Uterus (tissue), 4 donors: ENCODE results near the gene UPP1. TPM values are rescaled to one million over a fixed set of nuclear protein-coding genes. Genes with fewer than 3 reads are reported as not detected.
A peak's percentile ranks its signal among the peaks of the same experiment; 100 is the strongest.
"Not testable (repeated sequence)": the region's sequence is repeated elsewhere in the genome, so short reads cannot be mapped to it uniquely, and the experiment has no call there.

ENCODE experiments used
- DNase-seq, 2 donors: peaks; one replicate each; pipeline ENCODE4 v3.0.0-alpha.2; 2019 to 2020
- H3K27ac ChIP-seq, 2 donors: fragments of 200-600 bp; sonication (generic); 1 replicate in 1 of 2; 2 replicates in 1 of 2; pipeline ENCODE4 v1.5.1; 2016 to 2018
- H3K27me3 ChIP-seq, 2 donors: fragments of 200-600 bp; sonication (generic); one replicate each; pipeline ENCODE4 v1.5.1; 2018 to 2019; ENCODE audit warnings: control low read depth in 1 of 2
- H3K36me3 ChIP-seq, 2 donors: fragments of 200-600 bp; sonication (generic); one replicate each; pipeline ENCODE4 v1.5.1; 2019; ENCODE audit warnings: control low read depth in 1 of 2
- H3K4me1 ChIP-seq, 2 donors: fragments of 200-600 bp; sonication (generic); one replicate each; pipeline ENCODE4 v1.5.1; 2018 to 2019; ENCODE audit warnings: control low read depth in 1 of 2
- H3K4me3 ChIP-seq, 2 donors: fragments of 200-600 bp; sonication (generic); 1 replicate in 1 of 2; 2 replicates in 1 of 2; pipeline ENCODE4 v1.5.1; 2018 to 2019; ENCODE audit warnings: mild to moderate bottlenecking in 1 of 2
- H3K9me3 ChIP-seq, 2 donors: fragments of 200-600 bp; sonication (generic); one replicate each; pipeline ENCODE4 v1.5.1; 2019; ENCODE audit warnings: control low read depth in 1 of 2
- POLR2A ChIP-seq, 2 donors: fragments of 450-650 bp; IDR thresholded peaks; one replicate each; pipeline ENCODE4 v1.6.1; 2016; ENCODE audit warnings: antibody characterized with exemption in 2 of 2, mild to moderate bottlenecking in 1 of 2, moderate library complexity in 1 of 2
- intact Hi-C: fragments of 100-400 bp; cut with DNase I; formaldehyde crosslinking; loops from one replicate; pipeline ENCODE4 v1.15.1; 2023; ENCODE audit warnings: low total_unique reads
- total RNA-seq, 4 donors: library from RNA; depleted of rRNA in 3 of 4; stranded (reverse); fragments of >200 nt in 3 of 4; gene quantifications; one replicate each; pipeline versions ENCODE4 v1.1.0 to v1.2.4, GENCODE V29; 2014 to 2023
- TF ChIP-seq, protein P1 (sequence below), 4 experiments: fragments of 200-600 bp in 2 of 4; fragments of 450-650 bp in 2 of 4; sonication (generic) in 2 of 4; IDR thresholded peaks; one replicate each; pipeline ENCODE4 v1.5.1; 2016 to 2019; ENCODE audit warnings: antibody characterized with exemption in 4 of 4, mild to moderate bottlenecking in 2 of 4, moderate library complexity in 1 of 4
- donor health status: DM: yes; HTN: yes; CAD: no.

The UPP1 gene
- total RNA-seq, 4 donors from 2014 or later = 1.5 to 25.2 (median 5.4) TPM

DNA sequence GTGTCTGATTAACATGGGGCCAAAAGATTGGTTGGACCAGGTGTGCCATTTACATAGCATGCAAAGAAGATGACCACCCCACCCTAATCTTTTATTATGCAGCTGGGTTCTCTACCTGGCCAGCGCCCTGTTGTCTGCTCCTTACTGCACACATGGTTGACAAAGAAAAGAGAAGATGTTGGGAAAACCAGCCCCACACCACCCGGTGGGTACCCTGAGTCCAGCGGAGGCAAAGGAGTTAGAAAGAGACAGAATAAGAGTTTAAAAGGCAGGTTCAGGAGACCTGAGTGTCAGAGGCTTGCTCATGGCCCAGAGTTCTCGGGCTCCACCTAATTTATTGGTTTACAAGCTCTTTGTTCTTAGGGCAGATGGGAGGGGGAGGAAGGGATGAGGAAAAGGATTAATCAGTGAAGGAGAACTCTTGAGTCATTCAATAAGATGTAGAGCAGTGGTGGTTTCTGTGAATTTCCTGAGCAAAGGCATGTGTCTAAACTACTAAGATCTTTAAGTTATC, 58.1 kb downstream of the UPP1 start:
- TF ChIP-seq, protein P1, sequence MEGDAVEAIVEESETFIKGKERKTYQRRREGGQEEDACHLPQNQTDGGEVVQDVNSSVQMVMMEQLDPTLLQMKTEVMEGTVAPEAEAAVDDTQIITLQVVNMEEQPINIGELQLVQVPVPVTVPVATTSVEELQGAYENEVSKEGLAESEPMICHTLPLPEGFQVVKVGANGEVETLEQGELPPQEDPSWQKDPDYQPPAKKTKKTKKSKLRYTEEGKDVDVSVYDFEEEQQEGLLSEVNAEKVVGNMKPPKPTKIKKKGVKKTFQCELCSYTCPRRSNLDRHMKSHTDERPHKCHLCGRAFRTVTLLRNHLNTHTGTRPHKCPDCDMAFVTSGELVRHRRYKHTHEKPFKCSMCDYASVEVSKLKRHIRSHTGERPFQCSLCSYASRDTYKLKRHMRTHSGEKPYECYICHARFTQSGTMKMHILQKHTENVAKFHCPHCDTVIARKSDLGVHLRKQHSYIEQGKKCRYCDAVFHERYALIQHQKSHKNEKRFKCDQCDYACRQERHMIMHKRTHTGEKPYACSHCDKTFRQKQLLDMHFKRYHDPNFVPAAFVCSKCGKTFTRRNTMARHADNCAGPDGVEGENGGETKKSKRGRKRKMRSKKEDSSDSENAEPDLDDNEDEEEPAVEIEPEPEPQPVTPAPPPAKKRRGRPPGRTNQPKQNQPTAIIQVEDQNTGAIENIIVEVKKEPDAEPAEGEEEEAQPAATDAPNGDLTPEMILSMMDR (IDR thresholded peaks at IDR 0.05) = no peak
- Histone ChIP-seq H3K4me3 (no peak overlapping the region), H3K4me1 (no peaks in the 10 kb centered on the region), H3K36me3 (no peaks in the 10 kb centered on the region), H3K27ac (no peak overlapping the region), H3K27me3 (no peaks in the 10 kb centered on the region), H3K9me3 (no peaks in the 10 kb centered on the region)
- no peak for DNase-seq
- intact Hi-C loops = no loop called here

DNA sequence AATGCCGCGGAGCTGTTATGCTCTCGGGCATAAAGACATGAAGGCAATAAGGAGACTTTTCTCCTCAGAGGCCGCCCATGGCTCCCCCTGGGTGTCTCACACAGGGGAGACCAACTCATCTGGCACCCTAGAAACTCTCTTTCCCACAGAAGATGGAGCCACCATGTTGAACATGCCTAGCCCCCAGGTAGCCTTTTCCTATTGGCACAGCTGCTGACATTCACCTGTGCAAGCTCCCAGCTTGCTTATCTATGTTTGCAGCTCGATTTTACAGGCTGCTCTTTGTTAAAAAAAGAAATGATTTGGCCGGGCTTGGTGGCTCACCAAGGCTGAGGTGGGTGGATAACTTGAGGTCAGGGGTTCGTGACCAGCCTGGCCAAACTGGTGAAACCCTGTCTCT, 58.6 kb downstream of the UPP1 start:
- H3K27ac ChIP-seq, intact Hi-C loops, H3K4me3 ChIP-seq: not testable (repeated sequence)

DNA sequence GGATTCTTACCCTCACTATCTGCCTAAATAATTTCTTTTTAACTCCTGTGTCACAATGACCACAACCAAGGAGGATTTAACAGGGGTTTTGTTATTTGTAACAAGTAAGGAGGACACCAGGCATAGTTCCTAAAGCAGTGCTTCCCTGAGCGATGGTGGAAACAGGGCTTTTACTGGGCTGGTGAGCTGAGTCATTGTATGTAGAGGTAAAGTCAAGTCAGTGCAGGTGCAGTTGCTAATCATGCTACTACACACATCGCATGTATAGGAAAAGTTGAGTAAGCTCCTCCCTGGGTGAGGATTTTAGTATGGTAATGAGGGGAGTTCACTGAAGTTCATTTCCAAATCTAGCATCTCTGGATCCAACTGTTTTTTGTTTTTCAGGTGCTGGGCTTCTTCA, 59.2 kb downstream of the UPP1 start:
- no peak for TF ChIP-seq POLR2A (IDR thresholded peaks at IDR 0.05)
- intact Hi-C loops = no loop called here
- no peak overlapping the region for H3K27ac ChIP-seq

More for the DNA sequence above, 58.6 kb downstream of the UPP1 start:
- not testable (repeated sequence) for H3K9me3 ChIP-seq, H3K4me1 ChIP-seq, H3K27me3 ChIP-seq, DNase-seq, H3K36me3 ChIP-seq

DNA sequence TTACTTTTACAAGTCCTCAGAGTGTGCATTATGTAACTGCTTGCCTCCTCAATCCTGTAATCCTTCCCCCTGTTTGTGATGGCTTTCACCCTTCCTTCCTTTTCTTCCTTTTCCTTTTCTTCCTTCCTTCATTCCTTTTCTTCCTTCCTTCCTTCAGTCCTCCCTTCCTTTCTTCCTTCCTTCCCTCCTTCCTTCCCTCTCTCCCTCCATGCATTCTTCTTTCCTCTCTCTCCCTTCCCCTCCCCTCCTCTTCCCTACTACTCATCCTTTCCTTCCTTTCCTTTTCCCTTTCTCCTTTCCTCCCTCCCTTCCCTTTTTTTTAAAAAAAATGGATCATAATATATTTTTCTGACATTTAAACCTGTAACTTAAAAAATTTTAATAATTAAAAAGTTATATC, 60.0 kb downstream of the UPP1 start:
- Histone ChIP-seq H3K27me3 (no peaks in the 10 kb centered on the region), H3K9me3 (no peaks in the 10 kb centered on the region), H3K4me1 (no peaks in the 10 kb centered on the region), H3K36me3 (no peaks in the 10 kb centered on the region), H3K4me3 (no peak overlapping the region), H3K27ac (no peak overlapping the region)
- intact Hi-C loops = no loop called here
- no peak for DNase-seq
- TF ChIP-seq POLR2A (IDR thresholded peaks at IDR 0.05) = no peak
- TF ChIP-seq, protein P1 (IDR thresholded peaks at IDR 0.05) = no peak

More for the DNA sequence above, 59.2 kb downstream of the UPP1 start:
- no peak for DNase-seq
- H3K4me1 ChIP-seq = no peaks in the 10 kb centered on the region
- H3K4me3 ChIP-seq = no peak overlapping the region
- no peaks in the 10 kb centered on the region for H3K27me3 ChIP-seq
- no peaks in the 10 kb centered on the region for H3K36me3 ChIP-seq
- H3K9me3 ChIP-seq = no peaks in the 10 kb centered on the region

DNA sequence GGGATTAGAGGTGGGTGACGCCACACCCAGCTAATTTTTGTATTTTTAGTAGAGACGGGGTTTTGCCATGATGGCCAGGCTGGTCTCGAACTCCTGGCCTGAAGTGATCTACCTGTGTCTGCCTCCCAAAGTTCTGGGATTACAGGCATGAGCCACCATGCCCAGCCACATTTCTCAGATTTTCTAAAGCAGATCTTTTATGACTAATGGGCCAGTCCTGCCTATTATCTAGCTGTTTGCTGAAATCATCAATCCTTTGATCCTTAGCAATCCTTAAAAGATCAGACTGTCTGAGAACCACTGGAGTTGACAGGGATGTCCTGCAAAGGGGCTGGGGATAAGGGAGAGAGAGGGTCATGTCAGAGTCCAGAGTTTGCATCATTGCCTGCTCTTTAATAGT, 61.0 kb downstream of the UPP1 start:
- TF ChIP-seq POLR2A (IDR thresholded peaks at IDR 0.05) = no peak
- TF ChIP-seq, protein P1 (IDR thresholded peaks at IDR 0.05) = no peak
- DNase-seq = no peak
- H3K4me3 ChIP-seq = no peak overlapping the region
- H3K36me3 ChIP-seq = no peaks in the 10 kb centered on the region
- intact Hi-C loops = no loop called here
- H3K9me3 ChIP-seq = no peaks in the 10 kb centered on the region
- no peaks in the 10 kb centered on the region for H3K4me1 ChIP-seq
- H3K27me3 ChIP-seq = no peaks in the 10 kb centered on the region
- H3K27ac ChIP-seq = no peak overlapping the region

DNA sequence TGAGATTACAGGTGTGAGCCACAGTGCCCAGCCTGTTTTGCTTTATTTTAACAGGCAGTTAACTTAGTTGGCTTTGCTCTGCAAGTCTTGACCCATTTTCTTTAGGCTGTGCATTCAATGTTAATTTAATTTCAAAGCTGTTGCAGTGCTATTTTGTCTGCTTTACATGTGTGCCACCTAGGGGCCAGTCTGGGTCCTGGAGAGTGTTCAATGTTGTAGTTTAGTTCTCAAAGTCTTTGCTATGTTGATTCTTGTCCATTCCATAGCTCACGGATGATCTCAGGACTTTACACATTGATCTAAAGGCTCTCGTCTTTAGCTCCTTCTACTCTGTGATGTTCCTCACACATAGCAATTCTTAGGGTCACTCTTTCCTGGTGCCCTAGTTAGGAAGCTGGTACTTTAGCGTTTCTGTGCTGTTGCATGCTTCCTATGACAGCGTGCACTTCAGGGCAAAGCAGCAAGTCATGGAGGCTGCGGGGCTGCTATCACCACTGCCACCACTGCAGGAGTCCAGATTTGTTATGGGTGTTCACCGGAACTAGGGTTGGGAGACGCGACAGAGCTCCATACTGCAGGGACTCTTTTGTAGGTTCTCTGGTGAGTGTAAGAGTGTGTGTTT, 65.8 kb downstream of the UPP1 start:
- Histone ChIP-seq H3K4me1 (no peaks in the 10 kb centered on the region), H3K27ac (no peak overlapping the region), H3K4me3 (no peak overlapping the region), H3K27me3 (no peaks in the 10 kb centered on the region), H3K36me3 (no peaks in the 10 kb centered on the region), H3K9me3 (no peaks in the 10 kb centered on the region)
- no peak for TF ChIP-seq POLR2A (IDR thresholded peaks at IDR 0.05)
- TF ChIP-seq, protein P1 (IDR thresholded peaks at IDR 0.05) = peak in 1 of 4 experiments; percentile 15
- intact Hi-C loops = no loop called here
- DNase-seq = no peak

Other genes starting within 250 kb of the UPP1 start
- gene PKD1L1, start 140.8 kb upstream of the UPP1 start, total RNA-seq = 1 to 10 TPM in 2 of 4 donors, under 1 TPM in 2; under 0.01 to 3.8 (median 0.74) TPM
- 10 to 100 TPM in 3 of 4 donors, 1 to 10 TPM in 1; 5.1 to 64.7 (median 41.9) TPM for gene HUS1, start 109.7 kb upstream of the UPP1 start, total RNA-seq
- gene SUN3, start 60.2 kb upstream of the UPP1 start, total RNA-seq = not detected
- under 1 TPM in 1 of 4 donors, not detected in 3; 0.76 TPM for gene C7orf57, start 53.7 kb upstream of the UPP1 start, total RNA-seq
- 1 to 10 TPM in 1 of 4 donors, under 1 TPM in 2, not detected in 1; 0.12 to 1.0 (median 0.26) TPM for gene ABCA13, start 82.2 kb downstream of the UPP1 start, total RNA-seq